GM19468 (cell line): Measurements from ENCODE around the gene SLITRK5.

Experiments used
- ATAC-seq: cut with Tn5 transposase; IDR thresholded peaks from one replicate; pipeline ENCODE4 v1.9.1; 2021; ENCODE audit warnings: mild to moderate bottlenecking, moderate library complexity, moderate number of reproducible peaks; ENCODE audit not compliant: unreplicated experiment; ENCODE audit errors: extremely low read depth

Gene SLITRK5

GRCh38 chr13:87696458-87696857, 25.3 kb downstream of the SLITRK5 start:
- no peak for ATAC-seq

- ATAC-seq: no peak
Measured at GRCh38 chr13:87698268-87698667, 27.1 kb downstream of the SLITRK5 start.

GRCh38 chr13:87709947-87710346, 38.8 kb downstream of the SLITRK5 start:
- ATAC-seq: no peak

GRCh38 chr13:87712012-87712411, 40.8 kb downstream of the SLITRK5 start:
- no peak for ATAC-seq
